NCI-H2196 (cell line): ENCODE data around the gene PHOX2A.
"Not testable (repeated sequence)": the region's sequence is repeated elsewhere in the genome, so short reads cannot be mapped to it uniquely, and the experiment has no call there.

Source experiments
- DNase-seq: peaks from one replicate; lab custom pipeline; 2025; ENCODE audit not compliant: unreplicated experiment; lab: John Stamatoyannopoulos, UW

PHOX2A gene

DNA sequence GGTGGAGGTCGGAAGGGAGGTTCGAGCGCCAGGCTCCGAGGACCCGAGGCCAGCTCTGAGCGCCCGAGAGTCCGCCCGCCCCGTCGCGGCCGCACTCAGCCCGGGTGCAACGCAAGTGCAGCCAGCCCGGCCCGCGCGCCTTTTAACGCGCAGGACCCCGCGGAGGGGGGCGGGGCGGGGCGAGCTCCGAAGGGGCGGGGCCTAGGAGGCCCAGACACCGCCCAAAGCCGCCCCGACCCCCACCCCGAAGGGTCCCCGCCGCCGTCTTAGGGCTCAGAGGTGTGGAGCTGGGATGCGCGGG lies at the start of gene PHOX2A:
Gene PHOX2A (minus strand): TSS at position 117 of the 301 bp plus-strand sequence. CDS start 172 bp downstream, outside the sequence.
- no peak for DNase-seq

DNA sequence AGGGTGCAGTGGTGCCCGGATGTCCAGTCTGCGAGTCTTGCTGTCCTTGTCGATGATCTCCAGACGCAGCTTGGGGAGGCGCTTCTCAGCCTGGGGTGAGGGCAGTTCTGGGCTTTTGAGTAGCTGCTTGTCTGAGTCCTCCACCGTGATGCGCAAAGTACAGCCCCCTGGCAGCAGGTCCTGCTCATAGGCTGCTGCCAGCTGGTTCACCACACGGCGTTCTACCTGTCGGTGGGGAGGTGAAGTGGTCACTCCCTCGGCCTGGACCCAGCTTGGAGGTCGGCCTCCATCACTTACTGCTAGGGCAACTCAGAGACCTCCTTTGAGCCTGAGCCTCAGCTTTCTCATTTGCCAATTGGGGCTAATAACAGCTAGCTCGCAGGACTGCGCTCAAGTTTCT lies 49.4 kb upstream of the PHOX2A start:
- DNase-seq: no peak

GRCh38 chr11:72292106-72292785 lies 48.3 kb upstream of the PHOX2A start:
- DNase-seq: no peak

DNA sequence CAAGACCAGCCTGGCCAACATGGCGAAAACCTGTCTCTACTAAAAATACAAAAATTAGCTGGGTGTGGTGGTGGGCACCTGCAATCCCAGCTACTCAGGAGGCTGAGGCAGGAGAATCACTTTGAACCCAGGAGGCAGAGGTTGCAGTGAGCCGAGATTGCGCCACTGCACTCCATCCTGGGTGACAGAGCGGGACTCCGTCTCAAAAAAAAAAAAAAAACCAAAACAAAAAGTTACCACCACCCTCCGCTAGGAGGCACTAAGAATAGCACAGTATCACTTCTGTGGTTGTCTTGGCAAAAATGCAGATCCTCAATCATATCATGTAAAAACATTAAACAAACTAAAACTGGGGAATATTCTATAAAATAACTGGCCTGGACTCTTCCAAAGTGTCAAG lies 46.8 kb upstream of the PHOX2A start:
- not testable (repeated sequence) for DNase-seq

GRCh38 chr11:72287293-72287692 lies 43.3 kb upstream of the PHOX2A start:
- DNase-seq: no peak

GRCh38 chr11:72283947-72284346 lies 40.0 kb upstream of the PHOX2A start:
- DNase-seq: no peak

DNA sequence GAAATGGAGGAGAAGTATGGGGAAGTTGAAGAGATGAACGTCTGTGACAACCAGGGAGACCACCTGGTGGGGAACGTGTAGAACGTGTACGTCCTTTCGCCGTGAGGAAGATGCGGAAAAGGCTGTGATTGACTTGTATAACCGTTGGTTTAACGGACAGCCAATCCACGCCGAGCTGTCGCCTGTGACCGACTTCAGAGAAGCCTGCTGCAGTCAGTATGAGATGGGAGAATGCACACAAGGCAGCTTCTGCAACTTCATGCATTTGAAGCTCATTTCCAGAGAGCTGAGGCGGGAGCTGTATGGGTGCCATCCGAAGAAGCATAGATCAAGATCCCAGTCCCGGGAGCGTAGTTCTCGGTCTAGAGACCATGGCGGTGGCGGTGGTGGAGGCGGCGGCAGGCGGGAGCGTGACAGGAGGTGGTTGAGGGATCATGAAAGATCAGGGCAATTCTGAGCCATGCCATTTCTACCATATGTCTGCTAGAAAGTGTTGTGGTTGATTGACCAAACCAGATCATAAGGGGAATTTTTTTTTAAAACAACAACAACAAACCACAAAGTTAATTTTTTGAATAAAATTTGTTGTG lies 36.8 kb upstream of the PHOX2A start:
- no peak for DNase-seq

DNA sequence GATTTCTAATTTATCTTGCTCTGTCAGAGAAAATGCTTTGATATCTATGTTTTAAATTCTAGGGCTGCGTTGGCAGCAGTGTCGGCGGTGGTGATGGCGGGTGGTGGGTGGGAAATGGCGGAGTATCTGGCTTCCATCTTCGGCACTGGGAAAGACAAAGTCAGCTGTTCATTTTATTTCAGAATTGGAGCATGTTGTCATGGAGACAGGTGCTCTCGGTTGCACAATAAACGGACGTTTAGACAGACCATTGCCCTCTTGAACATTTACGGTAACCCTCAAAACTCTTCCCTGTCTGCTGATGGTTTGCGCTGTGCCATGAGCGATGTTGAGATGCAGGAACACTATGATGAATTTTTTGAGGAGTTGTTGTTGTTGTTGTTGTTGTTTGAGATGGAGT lies 36.1 kb upstream of the PHOX2A start:
- DNase-seq: no peak

DNA sequence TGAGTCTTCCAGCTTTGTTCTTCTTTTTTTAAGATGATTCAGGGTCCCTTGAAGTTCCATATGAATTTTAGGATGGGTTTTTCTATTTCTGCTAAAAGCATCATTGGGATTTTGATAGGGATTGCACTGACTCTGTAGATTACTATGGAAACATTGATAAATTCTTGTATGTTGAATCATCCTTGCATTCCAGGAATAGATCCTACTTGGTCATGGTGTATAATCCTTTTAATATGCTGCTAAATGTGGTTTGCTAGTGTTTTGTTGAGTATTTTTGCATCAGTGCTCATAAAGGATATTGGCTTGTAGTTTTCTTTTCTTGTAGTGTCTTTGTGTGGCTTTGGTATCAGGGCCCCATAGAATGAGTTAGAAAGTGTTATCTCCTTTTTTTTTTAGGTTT lies 34.9 kb upstream of the PHOX2A start:
- no peak for DNase-seq

- no peak for DNase-seq
Observed at GRCh38 chr11:72274435-72274834, 30.5 kb upstream of the PHOX2A start.

GRCh38 chr11:72271980-72272379 lies 28.0 kb upstream of the PHOX2A start:
- no peak for DNase-seq

GRCh38 chr11:72267956-72268617 lies 24.1 kb upstream of the PHOX2A start:
- DNase-seq: no peak

GRCh38 chr11:72266960-72267359 lies 23.0 kb upstream of the PHOX2A start:
- not testable (repeated sequence) for DNase-seq

GRCh38 chr11:72265951-72266350 lies 22.0 kb upstream of the PHOX2A start:
- DNase-seq: no peak

GRCh38 chr11:72263361-72263760 lies 19.4 kb upstream of the PHOX2A start:
- DNase-seq: no peak

DNA sequence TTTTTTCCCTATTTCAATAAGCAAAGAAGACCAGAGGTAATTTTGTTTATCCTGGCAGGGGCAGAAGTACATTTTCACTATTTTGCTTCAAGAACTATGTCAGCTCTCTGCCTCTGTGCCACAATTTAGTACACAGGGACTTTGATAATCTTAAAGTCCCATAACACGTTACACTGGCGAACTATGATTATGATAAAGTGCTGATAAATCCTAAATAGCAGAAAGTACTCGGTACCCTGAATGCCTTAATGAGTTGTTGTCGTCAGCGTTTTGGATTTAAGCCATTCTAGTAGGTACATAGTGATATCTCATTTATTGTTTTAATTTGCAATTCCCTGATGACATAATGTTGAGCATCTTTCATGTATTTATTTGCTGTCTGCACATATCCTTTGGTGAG lies 16.6 kb upstream of the PHOX2A start:
- no peak for DNase-seq

DNA sequence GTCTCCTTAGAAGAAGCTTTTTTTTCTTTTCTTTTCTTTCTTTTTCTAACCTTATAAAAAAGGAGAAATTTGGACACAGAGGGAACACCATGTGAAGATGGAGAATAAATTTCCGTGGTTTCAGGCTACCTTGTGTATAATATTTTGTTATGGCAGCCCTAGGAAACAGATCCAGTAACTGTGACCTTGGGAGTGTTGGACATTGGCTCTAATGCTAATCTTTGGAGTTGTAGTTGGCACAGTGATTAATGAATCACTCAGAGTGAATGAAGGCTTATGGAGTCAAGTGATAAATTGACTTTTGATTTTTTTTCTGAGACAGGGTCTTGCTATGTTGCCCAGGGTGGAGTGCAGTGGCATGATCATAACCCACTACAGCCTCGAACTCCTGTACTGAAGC lies 15.5 kb upstream of the PHOX2A start:
- no peak for DNase-seq

- DNase-seq: no peak
Observed at GRCh38 chr11:72257570-72257969, 13.6 kb upstream of the PHOX2A start.

DNA sequence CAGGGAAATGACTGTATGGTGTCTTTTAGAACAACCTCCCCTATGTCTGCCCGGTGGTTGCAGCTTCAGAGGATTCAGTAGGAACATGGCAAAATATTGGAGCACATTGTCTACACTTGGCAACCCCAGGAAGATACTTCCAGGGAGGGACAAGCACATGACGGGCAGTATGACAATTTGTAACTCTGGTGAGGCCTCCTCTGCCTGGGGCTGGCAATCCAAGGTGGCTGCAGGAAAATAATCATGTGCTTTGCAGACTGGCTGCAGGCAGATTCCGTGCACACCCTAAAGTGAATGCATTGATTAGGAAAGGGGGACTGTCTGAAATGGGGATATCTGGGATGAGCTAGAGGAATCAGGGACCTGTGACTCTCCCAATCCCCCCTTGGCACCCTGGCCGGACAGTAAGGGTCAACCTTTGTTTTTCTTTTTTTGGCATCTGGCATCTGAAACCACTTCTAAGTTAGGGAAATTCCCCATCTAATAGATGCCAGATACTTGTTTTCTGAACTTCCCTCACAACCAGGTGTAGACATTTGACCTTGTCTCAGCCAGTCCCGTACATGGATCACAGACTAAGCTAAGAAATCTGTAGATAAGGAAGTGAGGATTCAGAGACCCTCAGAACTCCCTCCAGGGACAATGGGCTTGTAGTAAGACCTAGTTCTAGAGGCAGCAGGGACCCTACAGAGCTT lies 10.5 kb upstream of the PHOX2A start:
- DNase-seq: no peak

GRCh38 chr11:72253392-72253791 lies 9.4 kb upstream of the PHOX2A start:
- no peak for DNase-seq

DNA sequence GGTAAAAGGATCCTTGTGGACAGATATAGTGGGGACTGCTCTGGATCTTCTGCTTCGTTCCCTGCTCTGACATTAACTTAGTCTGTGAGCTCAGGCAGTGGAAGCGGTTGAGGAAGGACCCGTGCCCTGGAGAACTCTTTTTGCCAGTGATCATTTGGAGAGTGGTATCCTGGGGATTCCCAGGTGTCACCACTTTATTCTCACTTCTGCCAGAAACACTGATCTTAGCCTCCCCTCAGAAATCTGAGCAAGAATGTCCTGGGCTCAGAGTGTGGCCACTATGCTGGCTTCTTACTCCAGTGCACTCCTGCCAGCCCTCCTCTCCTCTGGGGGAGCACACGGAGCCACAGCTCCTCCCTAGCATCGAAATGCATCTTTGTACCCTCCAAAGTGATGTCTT lies 7.6 kb upstream of the PHOX2A start:
- DNase-seq: no peak
